AG04449 (cell line): ENCODE data around the gene PPP1R16B.

Source experiments
- CTCF ChIA-PET: fragments of 350-600 bp; formaldehyde crosslinking; extraction: SDS; loops from one replicate; lab custom pipeline; 2021; ENCODE audit warnings: antibody characterized with exemption; lab: Yijun Ruan, JAX
- POLR2A ChIA-PET: fragments of 400-600, 350-600 bp; formaldehyde crosslinking; extraction: SDS; loops from one replicate; lab custom pipeline; 2020; ENCODE audit warnings: antibody characterized with exemption, inconsistent platforms; lab: Yijun Ruan, JAX
- DNase-seq: peaks from one replicate; pipeline ENCODE4 v3.0.0-alpha.2; 2010; ENCODE audit warnings: low read depth, low spot score
- H3K4me3 ChIP-seq: 2 replicates; pipeline ENCODE4 v1.5.1; 2011; ENCODE audit warnings: low read depth, mild to moderate bottlenecking, control low read depth, low read length
- TF ChIP-seq, protein P1 (sequence below): IDR thresholded peaks from one replicate; pipeline ENCODE4 v1.5.1; 2011; ENCODE audit warnings: mild to moderate bottlenecking, moderate library complexity, low read length, control low read depth, inconsistent platforms; ENCODE audit not compliant: insufficient read depth; ENCODE audit errors: missing control alignments

PPP1R16B gene

DNA sequence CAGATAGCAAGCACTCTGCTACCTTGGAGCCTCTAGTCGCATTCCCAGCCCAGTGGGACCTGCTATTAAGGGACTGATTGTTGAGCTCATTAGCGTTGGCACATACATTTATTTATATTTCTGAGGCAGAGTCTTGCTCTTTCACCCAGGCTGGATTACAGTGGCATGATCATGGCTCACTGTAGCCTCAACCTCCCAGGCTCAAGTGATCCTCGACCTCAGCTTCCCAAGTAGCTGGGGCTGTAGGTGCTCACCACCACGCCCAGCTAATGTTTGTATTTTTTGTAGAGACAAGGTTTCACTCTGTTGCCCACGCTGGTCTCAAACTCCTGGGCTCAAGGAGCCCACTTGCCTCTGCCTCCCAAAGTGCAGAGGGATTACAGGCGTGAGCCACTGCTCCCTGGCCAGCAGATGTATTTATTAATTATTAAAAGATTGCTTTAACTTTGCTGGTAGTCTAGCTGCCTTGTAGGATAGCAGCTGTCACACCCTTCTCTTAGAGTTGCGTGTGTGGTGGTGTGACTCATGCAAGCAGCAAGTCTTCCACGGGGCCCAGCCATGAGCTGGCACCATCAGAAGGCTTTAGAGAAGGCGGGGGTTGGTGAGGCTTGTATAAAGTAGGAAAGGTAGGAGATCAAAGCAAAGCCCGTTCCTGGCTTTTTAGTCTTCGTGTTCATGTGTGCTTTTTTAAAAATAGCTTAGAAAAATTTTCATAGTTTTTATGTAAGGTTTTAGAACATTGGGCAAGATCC is 40.8 kb upstream of the PPP1R16B start:
- ChIA-PET CTCF (interaction anchor here (1.0 to 1.6 kb wide), 3 partner anchors 12 to 129 kb away, joined by 3 to 11 read pairs (median 4); no protein-coding TSS in a partner anchor), POLR2A (interaction anchor here (0.6 kb wide), 1 partner anchor 26 kb away, joined by 3 read pairs; no protein-coding TSS in a partner anchor)
- H3K4me3 ChIP-seq, result no peak overlapping the region
- TF ChIP-seq, protein P1, sequence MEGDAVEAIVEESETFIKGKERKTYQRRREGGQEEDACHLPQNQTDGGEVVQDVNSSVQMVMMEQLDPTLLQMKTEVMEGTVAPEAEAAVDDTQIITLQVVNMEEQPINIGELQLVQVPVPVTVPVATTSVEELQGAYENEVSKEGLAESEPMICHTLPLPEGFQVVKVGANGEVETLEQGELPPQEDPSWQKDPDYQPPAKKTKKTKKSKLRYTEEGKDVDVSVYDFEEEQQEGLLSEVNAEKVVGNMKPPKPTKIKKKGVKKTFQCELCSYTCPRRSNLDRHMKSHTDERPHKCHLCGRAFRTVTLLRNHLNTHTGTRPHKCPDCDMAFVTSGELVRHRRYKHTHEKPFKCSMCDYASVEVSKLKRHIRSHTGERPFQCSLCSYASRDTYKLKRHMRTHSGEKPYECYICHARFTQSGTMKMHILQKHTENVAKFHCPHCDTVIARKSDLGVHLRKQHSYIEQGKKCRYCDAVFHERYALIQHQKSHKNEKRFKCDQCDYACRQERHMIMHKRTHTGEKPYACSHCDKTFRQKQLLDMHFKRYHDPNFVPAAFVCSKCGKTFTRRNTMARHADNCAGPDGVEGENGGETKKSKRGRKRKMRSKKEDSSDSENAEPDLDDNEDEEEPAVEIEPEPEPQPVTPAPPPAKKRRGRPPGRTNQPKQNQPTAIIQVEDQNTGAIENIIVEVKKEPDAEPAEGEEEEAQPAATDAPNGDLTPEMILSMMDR, result no peak
- peak; percentile 68 for DNase-seq

- TF ChIP-seq, protein P1, result no peak
- H3K4me3 ChIP-seq, result no peak overlapping the region
- ChIA-PET POLR2A (no interaction called here), CTCF (interaction anchor here (0.6 to 1.7 kb wide), 3 partner anchors 13 to 284 kb away, joined by 3 to 6 read pairs (median 5); no protein-coding TSS in a partner anchor)
- no peak for DNase-seq
These were observed 39.4 kb upstream of the PPP1R16B start for GRCh38 chr20:38766071-38766470.

DNA sequence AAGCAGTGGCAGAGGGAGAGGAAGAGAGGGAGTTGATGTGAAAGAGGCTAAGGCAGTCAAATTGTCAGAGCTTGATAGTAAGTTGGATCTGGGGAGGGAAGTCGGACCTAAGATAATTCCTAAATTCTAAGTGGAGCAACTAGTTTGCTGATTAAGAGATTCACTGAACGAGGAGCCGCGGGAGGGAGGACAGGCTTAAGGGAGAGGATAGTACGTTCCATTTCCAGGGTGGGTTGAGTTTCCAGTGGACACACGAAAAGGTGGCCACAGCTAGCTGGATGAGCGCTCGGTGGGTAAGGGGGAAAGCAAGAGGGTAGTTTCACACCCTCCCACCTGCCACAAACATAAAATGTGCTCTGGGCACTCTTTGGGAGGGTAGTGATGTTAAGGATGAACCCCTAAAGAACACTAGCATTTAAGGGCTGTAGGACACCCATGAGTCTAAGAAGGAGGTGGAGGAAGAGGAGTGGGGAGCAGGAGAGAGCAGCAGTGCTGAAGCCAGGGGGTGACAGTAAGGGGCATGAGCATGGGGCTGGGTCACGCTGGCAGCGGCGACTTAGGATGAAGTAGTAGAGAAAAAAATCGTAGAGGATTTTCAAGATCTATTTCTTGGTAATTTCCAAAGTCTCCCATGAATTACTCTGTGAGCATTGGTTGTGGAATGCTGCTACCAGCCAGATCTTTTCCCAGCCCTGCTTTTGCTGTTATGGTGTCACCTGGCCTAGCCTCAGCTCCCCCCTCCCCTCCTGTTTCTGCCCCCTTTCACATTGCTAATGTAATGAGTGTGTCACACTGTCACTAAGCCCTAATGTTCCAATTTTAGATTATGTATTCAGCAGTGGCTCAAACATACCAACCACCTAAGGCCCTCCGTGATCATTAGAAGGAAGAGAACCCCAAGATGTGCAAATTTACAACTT is 35.9 kb upstream of the PPP1R16B start:
- ChIA-PET POLR2A (no interaction called here), CTCF (interaction anchor here (1.6 kb wide), 2 partner anchors 9 to 18 kb away, joined by 3 to 4 read pairs; no protein-coding TSS in a partner anchor)
- H3K4me3 ChIP-seq, result no peak overlapping the region
- DNase-seq, result no peak
- TF ChIP-seq, protein P1, result no peak

DNA sequence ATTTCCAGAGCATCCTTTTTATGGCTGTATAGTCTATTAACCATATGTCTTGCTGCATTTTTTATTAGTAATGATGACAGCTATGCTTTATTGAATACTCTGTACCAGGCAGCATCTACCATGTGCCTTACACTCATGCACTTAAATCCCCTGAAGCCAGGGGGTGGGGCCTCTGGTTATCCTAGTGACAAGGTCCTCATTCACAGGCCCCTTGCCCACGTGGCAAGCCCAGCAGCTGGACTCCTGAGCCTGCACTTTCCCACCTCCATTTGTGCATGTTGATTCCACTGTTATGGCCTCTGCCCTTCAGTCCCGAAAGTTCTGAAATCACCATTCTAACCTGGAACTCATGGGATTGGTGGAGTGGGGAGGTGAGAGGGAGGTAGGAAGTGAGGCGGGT is 35.0 kb upstream of the PPP1R16B start:
- no peak for DNase-seq
- CTCF ChIA-PET, result no interaction called here
- H3K4me3 ChIP-seq, result no peak overlapping the region
- TF ChIP-seq, protein P1, result no peak
- POLR2A ChIA-PET, result no interaction called here

DNA sequence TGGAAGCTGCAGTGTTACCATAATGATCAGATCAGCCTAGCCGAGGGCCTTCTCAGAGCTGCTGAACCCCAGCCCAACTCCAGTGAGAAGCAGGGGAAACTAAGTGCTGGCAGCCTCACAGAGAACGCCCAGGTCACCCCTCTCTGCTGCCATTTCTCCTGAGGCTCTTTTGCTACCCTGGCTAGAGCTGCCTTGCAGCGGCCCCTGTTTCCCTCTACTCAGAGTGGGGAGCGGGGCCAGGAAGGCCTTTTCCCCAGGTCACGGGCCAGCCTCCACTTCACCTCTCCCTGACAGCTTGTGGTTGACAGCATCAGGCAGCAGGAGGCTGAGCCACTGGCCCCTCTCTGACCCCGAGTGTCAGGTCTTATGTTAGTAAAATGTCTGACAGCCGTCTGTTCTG is 34.5 kb upstream of the PPP1R16B start:
- ChIA-PET CTCF (no interaction called here), POLR2A (no interaction called here)
- TF ChIP-seq, protein P1, result no peak
- H3K4me3 ChIP-seq, result no peak overlapping the region
- DNase-seq, result no peak

- ChIA-PET POLR2A (no interaction called here), CTCF (no interaction called here)
- DNase-seq, result no peak
- TF ChIP-seq, protein P1, result no peak
- H3K4me3 ChIP-seq, result no peak overlapping the region
These were observed 33.9 kb upstream of the PPP1R16B start for GRCh38 chr20:38771621-38772020.
